Stomach (tissue), 4 donors: Measurements from ENCODE around the gene RNU6-1.

Experiments
- CTCF ChIP-seq, 7 experiments: fragments of 450-650 bp in 4 of 7; fragments of 200-600 bp in 3 of 7; sonication (generic) in 3 of 7; IDR thresholded peaks; one replicate each; pipeline ENCODE4 v1.5.1; 2016 to 2019; ENCODE audit warnings: antibody characterized with exemption in 7 of 7, control low read depth in 2 of 7, mild to moderate bottlenecking in 1 of 7
- EP300 ChIP-seq: sonication (generic); formaldehyde crosslinking; IDR thresholded peaks from one replicate; pipeline ENCODE4 v1.6.1; 2017; ENCODE audit warnings: antibody characterized with exemption
- POLR2A ChIP-seq, 4 donors: fragments of 450-650 bp; IDR thresholded peaks; one replicate each; pipeline ENCODE4 v1.6.1; 2016; ENCODE audit warnings: antibody characterized with exemption in 4 of 4, control low read depth in 2 of 4, mild to moderate bottlenecking in 1 of 4, moderate library complexity in 1 of 4
- POLR2AphosphoS5 ChIP-seq, 3 donors: sonication (generic); formaldehyde crosslinking; IDR thresholded peaks; one replicate each; pipeline ENCODE4 v1.6.1; 2016; ENCODE audit warnings: antibody characterized with exemption in 3 of 3

GRCh38 chr15:67820992-67821783, 18.7 kb downstream of the RNU6-1 start:
- TF ChIP-seq CTCF (IDR thresholded peaks at IDR 0.05) (no peak), POLR2AphosphoS5 (IDR thresholded peaks at IDR 0.05) (no peak), POLR2A (IDR thresholded peaks at IDR 0.05) (no peak), EP300 (no peak)
